Immature natural killer cell (primary cell): ENCODE data around the gene HSPA8. TPM values are rescaled to one million over a fixed set of nuclear protein-coding genes. Genes with fewer than 3 reads are reported as not detected.

Experiments
- DNase-seq, 3 donors: peaks; one replicate each; pipeline ENCODE4 v3.0.0; 2022; ENCODE audit warnings: mixed read lengths in 1 of 3
- H3K27ac Mint-ChIP-seq, 6 donors: one replicate each; pipeline ENCODE4 v1.8.0; 2020; ENCODE audit warnings: mixed read lengths in 6 of 6, mild to moderate bottlenecking in 5 of 6, inconsistent platforms in 4 of 6, moderate library complexity in 3 of 6
- H3K27me3 Mint-ChIP-seq, 3 donors: one replicate each; pipeline ENCODE4 v1.8.0; 2020 to 2021; ENCODE audit warnings: low read depth in 3 of 3, mild to moderate bottlenecking in 3 of 3, mixed read lengths in 3 of 3, moderate library complexity in 3 of 3, inconsistent platforms in 1 of 3
- H3K36me3 Mint-ChIP-seq, 3 donors: one replicate each; pipeline ENCODE4 v1.8.0; 2020; ENCODE audit warnings: mixed read lengths in 3 of 3, inconsistent platforms in 2 of 3, mild to moderate bottlenecking in 2 of 3
- H3K4me1 Mint-ChIP-seq, 2 donors: one replicate each; pipeline ENCODE4 v1.8.0; 2020; ENCODE audit warnings: inconsistent platforms in 2 of 2, mild to moderate bottlenecking in 2 of 2, mixed read lengths in 2 of 2, moderate library complexity in 1 of 2
- H3K4me3 Mint-ChIP-seq, 5 donors: one replicate each; pipeline ENCODE4 v1.8.0; 2020; ENCODE audit warnings: mild to moderate bottlenecking in 5 of 5, mixed read lengths in 5 of 5, inconsistent platforms in 3 of 5, moderate library complexity in 3 of 5
- H3K9me3 Mint-ChIP-seq, 6 donors: one replicate each; pipeline ENCODE4 v1.8.0; 2020; ENCODE audit warnings: mild to moderate bottlenecking in 6 of 6, mixed read lengths in 6 of 6, inconsistent platforms in 4 of 6, moderate library complexity in 3 of 6
- polyA plus RNA-seq, 3 donors: library from polyadenylated mRNA; unstranded; fragments of 300-500 nt; fragmentation: Illumina TruSeq; gene quantifications; one replicate each; pipeline ENCODE4 v1.2.3, GENCODE V29; 2021

The HSPA8 gene
- polyA plus RNA-seq, 3 donors from 2014 or later, result 797 to 1,150 (median 908) TPM

DNA sequence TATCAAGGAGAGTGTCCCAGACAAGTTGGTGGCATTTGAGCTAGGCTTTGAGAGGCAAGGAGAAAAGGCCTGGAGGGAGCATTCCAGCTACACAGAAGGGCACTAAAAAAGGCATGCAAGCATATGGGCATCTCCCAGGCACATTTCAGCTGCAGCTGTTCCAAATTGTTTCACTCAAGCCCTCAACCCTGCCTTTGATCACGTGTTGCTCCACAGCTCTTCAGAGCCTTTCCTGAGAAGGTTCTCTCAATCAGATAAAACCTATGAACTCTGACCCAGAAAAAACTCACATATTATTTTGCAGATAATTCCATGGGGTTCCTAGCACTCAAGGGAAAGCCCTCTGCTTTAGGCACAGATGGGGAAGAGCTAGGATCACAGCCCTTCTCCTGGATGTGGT is 24.4 kb upstream of the HSPA8 start:
- peak overlapping the region; percentile 75 to 94 (median 90) for H3K27ac Mint-ChIP-seq
- peak overlapping the region in 4 of 5 donors; percentile 17 to 60 (median 40) for H3K4me3 Mint-ChIP-seq
- no peak for DNase-seq
- H3K4me1 Mint-ChIP-seq, result peaks cover 40 to 43% of the 10 kb centered on the region in 2 donors
- no peaks in the 10 kb centered on the region for H3K36me3 Mint-ChIP-seq
- peaks cover 0 to 2% (median 2%) of the 10 kb centered on the region in 3 donors for H3K27me3 Mint-ChIP-seq
- H3K9me3 Mint-ChIP-seq, result no peaks in the 10 kb centered on the region

DNA sequence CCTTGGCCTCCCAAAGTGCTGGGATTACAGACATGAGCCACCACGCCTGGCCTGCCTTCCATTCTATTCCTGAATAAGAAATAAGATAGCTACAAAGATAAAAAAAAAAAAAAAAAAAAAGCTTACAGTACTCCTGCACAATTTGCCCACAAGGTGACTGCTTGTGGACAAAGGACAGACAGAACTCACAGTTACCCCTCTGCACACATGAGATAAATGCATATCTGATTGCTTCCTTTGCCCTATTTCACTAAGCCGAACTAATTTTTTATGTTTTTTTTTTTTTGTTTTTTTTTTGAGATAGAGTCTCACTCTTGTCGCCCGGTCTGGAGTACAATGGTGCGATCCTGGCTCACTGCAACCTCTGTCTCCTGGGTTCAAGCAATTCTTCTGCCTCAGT is 23.6 kb upstream of the HSPA8 start:
- Mint-ChIP-seq H3K4me1 (peaks cover 40 to 43% of the 10 kb centered on the region in 2 donors), H3K4me3 (no peak overlapping the region), H3K27ac (peak overlapping the region in 1 of 6 donors; percentile 11), H3K9me3 (no peaks in the 10 kb centered on the region), H3K27me3 (peaks cover 0 to 2% (median 2%) of the 10 kb centered on the region in 3 donors), H3K36me3 (no peaks in the 10 kb centered on the region)
- DNase-seq, result no peak

DNA sequence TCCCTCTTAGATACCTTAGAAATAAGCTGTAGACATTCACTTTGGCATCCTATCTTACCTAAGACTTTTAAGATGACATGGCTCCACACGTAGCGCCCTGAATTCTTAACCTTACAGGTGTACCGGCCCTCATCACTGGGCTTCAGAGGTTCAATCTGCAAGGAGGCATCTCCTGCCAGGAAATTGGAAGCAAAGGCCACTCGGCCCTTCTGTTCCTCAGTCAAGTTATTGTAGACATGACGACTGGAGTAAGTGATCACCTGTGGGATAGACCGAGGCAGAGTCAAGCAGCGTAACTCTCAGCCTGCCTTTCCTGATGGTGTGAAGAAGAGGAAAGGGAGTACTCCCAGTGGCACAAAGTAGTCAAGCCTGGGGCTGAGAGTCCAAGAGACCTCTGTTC is 22.5 kb upstream of the HSPA8 start:
- H3K9me3 Mint-ChIP-seq, result no peaks in the 10 kb centered on the region
- H3K36me3 Mint-ChIP-seq, result no peaks in the 10 kb centered on the region
- peak overlapping the region in 4 of 6 donors; percentile 2 to 35 (median 20) for H3K27ac Mint-ChIP-seq
- H3K27me3 Mint-ChIP-seq, result peaks cover 0 to 2% (median 2%) of the 10 kb centered on the region in 3 donors
- no peak overlapping the region for H3K4me3 Mint-ChIP-seq
- H3K4me1 Mint-ChIP-seq, result peaks cover 40 to 43% of the 10 kb centered on the region in 2 donors
- DNase-seq, result no peak

DNA sequence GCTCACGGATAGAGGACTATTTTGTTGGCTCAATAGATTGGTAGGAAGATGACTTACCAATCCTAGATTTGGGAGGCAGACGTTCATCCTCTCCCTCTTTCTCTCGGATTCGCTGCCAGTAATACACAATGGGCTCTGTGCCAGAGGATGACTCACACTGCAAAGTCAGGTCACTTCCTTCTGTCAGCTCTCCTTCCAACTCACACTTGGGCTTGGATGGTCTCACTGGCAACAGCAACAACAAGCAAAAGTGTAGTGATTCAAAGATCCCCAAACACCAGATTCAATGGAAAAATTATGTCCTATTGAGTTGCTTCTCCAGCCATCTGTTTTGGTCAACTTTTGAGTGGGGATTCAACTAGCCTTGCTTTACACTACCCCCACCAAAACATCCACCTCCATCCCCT is 21.7 kb upstream of the HSPA8 start:
- peak overlapping the region in 2 of 5 donors; percentile 42 to 74 for H3K4me3 Mint-ChIP-seq
- peak in 1 of 3 donors; percentile 55 for DNase-seq
- H3K36me3 Mint-ChIP-seq, result no peaks in the 10 kb centered on the region
- H3K9me3 Mint-ChIP-seq, result no peaks in the 10 kb centered on the region
- H3K27ac Mint-ChIP-seq, result peak overlapping the region; percentile 18 to 85 (median 70)
- peaks cover 36 to 39% of the 10 kb centered on the region in 2 donors for H3K4me1 Mint-ChIP-seq
- peaks cover 0 to 2% (median 2%) of the 10 kb centered on the region in 3 donors for H3K27me3 Mint-ChIP-seq

DNA sequence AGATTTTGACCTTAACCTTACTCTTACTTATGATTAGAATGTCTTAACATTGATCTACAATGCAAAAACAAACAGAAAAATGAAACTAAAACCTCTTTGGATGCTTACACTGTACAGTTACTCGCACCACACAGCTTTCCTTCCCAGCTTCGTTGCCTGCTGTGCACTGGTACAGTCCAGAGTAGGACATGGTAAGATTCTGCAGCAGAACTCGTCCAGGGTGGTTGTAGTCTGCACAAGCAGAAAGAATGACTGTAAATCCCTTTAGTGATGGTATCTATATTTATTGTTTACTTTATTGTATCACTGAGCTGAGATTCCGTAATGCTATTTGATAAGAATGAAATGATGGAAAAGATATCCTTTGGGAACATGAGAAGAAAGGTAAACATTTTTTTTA is 21.0 kb upstream of the HSPA8 start:
- Mint-ChIP-seq H3K36me3 (no peaks in the 10 kb centered on the region), H3K27ac (peak overlapping the region in 5 of 6 donors; percentile 18 to 66 (median 56)), H3K9me3 (no peaks in the 10 kb centered on the region), H3K4me3 (peak overlapping the region in 2 of 5 donors; percentile 10 to 59), H3K4me1 (peaks cover 29 to 32% of the 10 kb centered on the region in 2 donors), H3K27me3 (peaks cover 0 to 2% (median 0%) of the 10 kb centered on the region in 3 donors)
- no peak for DNase-seq

DNA sequence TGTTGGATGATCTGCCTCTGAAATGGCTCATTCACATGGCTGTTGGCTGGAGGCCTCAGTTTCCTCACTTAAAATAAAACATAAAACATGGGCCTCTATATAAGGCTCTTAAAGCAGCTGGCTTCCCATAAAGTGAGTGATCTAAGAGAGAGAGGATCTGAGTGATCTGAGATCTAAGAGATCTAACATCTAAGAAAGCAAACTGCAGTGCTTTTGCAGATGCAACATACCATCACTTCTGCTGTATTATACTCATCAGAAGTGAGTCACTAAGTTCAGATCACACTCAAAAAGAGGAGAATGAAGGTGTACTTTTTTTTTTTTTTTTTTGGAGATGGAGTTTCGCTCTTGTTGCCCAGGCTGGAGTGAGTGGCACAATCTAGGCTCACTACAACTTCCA is 18.1 kb upstream of the HSPA8 start:
- no peak for DNase-seq
- H3K9me3 Mint-ChIP-seq, result no peaks in the 10 kb centered on the region
- no peak overlapping the region for H3K27ac Mint-ChIP-seq
- peaks cover 0 to 6% (median 0%) of the 10 kb centered on the region in 3 donors for H3K36me3 Mint-ChIP-seq
- no peak overlapping the region for H3K4me3 Mint-ChIP-seq
- peaks cover 12 to 20% of the 10 kb centered on the region in 2 donors for H3K4me1 Mint-ChIP-seq
- H3K27me3 Mint-ChIP-seq, result no peaks in the 10 kb centered on the region

DNA sequence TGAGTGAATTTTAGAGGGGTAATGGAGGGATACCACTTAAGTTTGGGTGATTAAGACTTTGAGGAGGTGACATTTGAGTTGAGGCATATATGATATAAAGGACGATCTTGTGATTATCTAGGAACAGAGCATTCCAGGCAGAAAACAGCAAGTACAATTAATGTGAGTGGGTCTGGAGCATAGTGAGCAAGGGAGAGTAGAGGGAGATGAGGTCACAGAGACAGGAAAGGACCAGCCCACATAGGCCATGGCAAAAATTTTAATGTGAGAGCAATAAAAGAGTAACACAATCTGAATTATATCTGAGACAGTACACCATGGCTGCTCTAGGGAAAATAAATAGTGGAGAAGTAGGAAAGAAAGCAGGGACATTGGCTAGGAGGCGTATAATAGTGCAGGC is 14.5 kb upstream of the HSPA8 start:
- Mint-ChIP-seq H3K4me3 (no peak overlapping the region), H3K27ac (no peak overlapping the region), H3K9me3 (no peaks in the 10 kb centered on the region), H3K36me3 (peaks cover 0 to 6% (median 0%) of the 10 kb centered on the region in 3 donors), H3K4me1 (peaks cover 0 to 4% of the 10 kb centered on the region in 2 donors), H3K27me3 (no peaks in the 10 kb centered on the region)
- no peak for DNase-seq

DNA sequence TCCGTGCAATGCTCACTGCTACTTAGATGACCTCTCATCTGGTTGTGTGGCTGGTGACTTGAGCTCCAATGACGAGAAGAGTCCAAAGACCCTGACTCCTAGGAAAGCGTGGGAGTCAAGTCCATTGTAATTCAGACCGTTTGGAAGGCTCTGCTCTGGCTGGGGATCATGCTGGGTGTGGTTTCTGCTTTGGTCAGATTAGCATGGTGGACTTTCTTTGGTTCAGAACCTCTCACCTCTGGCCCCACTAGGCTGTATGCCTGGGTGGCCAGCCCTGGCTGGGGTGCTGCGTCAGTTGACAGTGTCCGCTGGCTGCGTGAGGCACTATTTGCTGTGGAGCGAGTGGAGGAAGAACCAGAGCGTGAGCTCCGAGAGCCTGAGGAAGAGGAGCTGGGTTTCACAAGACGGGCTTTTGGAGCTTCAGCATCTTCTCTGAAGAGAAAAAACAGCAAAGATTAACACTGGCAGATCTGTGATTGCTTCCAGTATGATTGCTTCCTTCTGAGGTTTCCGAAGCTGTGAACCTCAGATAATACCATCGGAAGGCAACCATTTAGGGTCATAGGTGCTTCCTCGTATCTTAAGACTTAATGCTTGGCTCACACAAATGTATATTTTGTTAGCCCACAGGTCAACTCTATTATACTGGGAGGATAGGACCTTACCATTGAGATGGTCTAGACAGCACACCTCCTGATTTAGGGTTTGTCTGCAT is 11.6 kb upstream of the HSPA8 start:
- DNase-seq, result no peak
- peak overlapping the region in 1 of 6 donors; percentile 57 for H3K27ac Mint-ChIP-seq
- peaks cover 0 to 6% (median 0%) of the 10 kb centered on the region in 3 donors for H3K36me3 Mint-ChIP-seq
- H3K4me3 Mint-ChIP-seq, result no peak overlapping the region
- H3K4me1 Mint-ChIP-seq, result peaks cover 24 to 29% of the 10 kb centered on the region in 2 donors
- no peaks in the 10 kb centered on the region for H3K9me3 Mint-ChIP-seq
- peaks cover 0 to 3% (median 0%) of the 10 kb centered on the region in 3 donors for H3K27me3 Mint-ChIP-seq

DNA sequence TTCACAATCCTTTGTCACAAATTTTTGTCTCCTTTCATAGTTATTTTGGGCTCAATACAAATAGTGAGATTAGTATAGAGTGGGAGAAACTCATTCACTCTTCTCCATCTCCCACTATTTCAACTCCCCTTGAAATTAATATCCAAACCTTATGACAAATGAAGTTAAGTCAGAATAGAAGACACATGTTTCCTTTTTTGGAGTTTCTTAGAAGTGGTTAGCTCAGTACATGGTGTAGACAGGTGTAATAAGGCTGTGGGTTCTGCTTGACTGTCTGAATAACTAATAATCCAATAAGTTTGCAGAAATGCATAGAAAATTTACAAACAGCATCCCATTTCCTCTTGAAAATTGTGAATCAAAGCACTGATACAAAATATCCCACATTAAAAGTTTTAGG is 10.8 kb upstream of the HSPA8 start:
- H3K27me3 Mint-ChIP-seq, result peaks cover 0 to 3% (median 0%) of the 10 kb centered on the region in 3 donors
- DNase-seq, result no peak
- H3K36me3 Mint-ChIP-seq, result peaks cover 0 to 6% (median 0%) of the 10 kb centered on the region in 3 donors
- peak overlapping the region in 2 of 6 donors; percentile 3 to 63 for H3K27ac Mint-ChIP-seq
- no peaks in the 10 kb centered on the region for H3K9me3 Mint-ChIP-seq
- H3K4me3 Mint-ChIP-seq, result no peak overlapping the region
- H3K4me1 Mint-ChIP-seq, result peaks cover 28 to 32% of the 10 kb centered on the region in 2 donors

DNA sequence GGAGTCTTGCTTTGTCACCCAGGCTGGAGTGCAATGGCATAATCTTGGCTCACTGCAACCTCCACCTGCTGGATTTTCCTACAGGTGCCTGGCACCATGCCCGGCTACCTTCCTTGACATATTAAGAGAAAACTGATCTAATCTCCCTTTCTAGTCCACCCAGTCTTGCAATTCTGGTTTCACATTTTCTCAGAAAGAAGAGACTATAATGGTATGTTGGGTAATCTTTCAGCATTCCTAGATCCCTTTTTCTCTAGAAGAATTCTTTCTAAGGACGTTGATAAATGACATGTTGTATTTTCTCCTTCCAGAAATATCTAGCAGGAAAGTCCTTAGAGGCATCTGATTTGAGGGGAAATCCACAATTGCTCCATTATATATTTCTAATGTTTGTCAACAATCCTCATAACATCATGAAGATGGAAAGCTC is 10.4 kb upstream of the HSPA8 start:
- Mint-ChIP-seq H3K4me3 (no peak overlapping the region), H3K4me1 (peaks cover 28 to 32% of the 10 kb centered on the region in 2 donors), H3K27ac (peak overlapping the region in 2 of 6 donors; percentile 3 to 92), H3K36me3 (peaks cover 0 to 6% (median 0%) of the 10 kb centered on the region in 3 donors), H3K9me3 (no peaks in the 10 kb centered on the region), H3K27me3 (peaks cover 0 to 3% (median 0%) of the 10 kb centered on the region in 3 donors)
- no peak for DNase-seq

DNA sequence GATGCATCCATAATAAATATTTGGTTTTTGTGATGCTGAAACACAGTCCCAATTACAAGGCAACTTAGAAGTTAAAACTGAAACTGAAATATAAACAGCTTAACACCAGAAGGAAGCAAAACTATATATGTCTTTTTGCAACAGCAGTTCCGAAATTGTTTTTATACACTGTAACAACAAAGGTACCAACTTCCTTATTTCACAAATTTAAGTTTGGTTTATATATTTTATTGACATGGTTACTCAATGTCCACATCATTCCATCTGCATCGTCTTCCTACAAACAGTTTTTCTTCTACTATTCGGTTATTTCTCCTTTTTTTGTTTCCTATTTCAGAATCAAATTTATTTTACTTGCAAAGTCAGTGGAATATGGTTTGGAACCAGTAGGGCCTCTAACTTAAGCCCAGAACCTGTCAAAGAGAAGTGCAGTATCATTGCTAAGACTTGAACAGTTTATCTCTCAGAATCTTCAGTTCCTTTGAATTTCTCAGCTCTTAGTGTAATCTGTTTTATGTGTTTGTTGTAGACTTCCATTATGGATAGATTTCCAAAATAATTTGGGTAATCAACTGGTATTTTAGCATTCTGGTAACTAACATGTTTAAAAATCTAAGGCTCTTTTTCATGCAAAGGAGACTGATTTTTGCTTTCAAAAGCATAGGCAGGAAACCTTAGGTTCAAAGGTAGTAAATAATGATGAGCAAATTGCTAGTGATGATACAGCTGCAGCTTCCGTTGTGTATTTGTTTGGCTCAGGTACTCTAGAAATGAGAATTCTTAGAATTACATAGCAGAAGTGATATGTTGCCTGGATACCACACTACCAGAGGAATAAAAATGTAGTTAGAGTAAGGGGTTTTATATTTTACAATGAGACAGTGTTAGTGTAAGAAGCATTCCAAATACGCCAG is 8.2 kb upstream of the HSPA8 start:
- peaks cover 0 to 3% (median 0%) of the 10 kb centered on the region in 3 donors for H3K27me3 Mint-ChIP-seq
- peak in 1 of 3 donors; percentile 42 for DNase-seq
- H3K36me3 Mint-ChIP-seq, result no peaks in the 10 kb centered on the region
- peak overlapping the region; percentile 91 to 99 (median 96) for H3K27ac Mint-ChIP-seq
- peaks cover 35 to 36% of the 10 kb centered on the region in 2 donors for H3K4me1 Mint-ChIP-seq
- H3K9me3 Mint-ChIP-seq, result no peaks in the 10 kb centered on the region
- H3K4me3 Mint-ChIP-seq, result peak overlapping the region; percentile 79 to 93 (median 89)

DNA sequence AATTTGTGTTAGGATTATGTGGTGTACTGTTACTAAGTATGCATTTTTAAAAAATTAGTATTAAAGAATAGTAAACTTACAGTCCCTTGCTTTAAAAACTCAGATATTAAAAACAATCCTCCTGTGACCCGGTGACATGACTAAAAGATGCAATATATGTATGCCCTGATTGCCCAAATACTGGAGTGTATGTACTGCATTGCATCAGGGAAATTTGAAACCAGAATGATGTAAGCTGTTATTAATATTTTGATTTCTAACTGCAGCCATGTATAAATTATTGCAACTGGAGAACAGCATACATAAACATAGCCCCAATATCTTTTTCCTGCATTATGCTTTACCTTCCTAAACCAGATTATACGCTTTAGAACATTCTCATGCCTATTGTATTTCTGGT is 3.7 kb upstream of the HSPA8 start:
- Mint-ChIP-seq H3K4me3 (peak overlapping the region in 4 of 5 donors; percentile 26 to 49 (median 48)), H3K36me3 (peaks cover 8 to 15% (median 9%) of the 10 kb centered on the region in 3 donors), H3K4me1 (peaks cover 61 to 62% of the 10 kb centered on the region in 2 donors), H3K27ac (peak overlapping the region; percentile 65 to 86 (median 80)), H3K27me3 (peaks cover 22 to 31% (median 23%) of the 10 kb centered on the region in 3 donors), H3K9me3 (no peaks in the 10 kb centered on the region)
- no peak for DNase-seq

DNA sequence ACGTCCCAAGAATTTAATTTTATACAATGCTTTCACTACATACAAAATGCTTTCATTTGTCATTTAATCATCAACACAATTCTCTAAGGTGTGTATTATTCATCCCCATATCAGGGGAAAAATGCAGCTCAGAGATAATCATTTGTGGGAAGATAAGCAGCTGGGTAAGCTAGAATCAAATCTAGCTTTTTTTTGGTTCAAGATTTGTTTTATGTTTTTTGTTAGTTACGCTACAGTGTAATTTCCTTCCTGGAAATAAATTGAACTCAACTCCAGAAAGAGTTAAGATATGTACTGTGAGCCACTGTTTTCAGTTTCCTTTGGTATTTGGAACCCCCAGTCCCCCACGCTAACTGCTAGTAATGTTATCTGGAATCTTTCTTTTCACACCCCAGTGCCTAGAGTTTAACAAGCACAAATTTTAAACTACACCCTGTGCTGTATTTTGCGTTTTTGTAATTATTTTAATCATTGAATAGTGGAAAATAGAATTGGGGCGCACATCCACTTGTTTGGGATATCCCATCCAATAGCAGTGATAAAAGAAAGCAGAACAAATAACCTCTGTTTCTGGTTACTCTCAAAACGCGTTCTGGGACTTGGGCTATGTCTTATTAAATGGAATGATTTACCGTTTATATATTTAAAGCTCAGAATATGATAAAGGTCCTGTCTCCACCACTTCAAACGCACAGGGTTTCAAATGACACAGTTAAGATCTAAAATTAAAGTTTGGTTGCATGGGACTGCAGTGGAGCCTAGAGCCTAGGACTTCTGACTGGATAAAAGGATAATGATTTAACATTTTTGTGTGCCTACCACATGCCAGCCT is 2.1 kb upstream of the HSPA8 start:
- Mint-ChIP-seq H3K4me3 (peak overlapping the region; percentile 88 to 100 (median 99)), H3K27me3 (peaks cover 23 to 38% (median 29%) of the 10 kb centered on the region in 3 donors), H3K4me1 (peaks cover 61 to 62% of the 10 kb centered on the region in 2 donors), H3K9me3 (no peaks in the 10 kb centered on the region), H3K27ac (peak overlapping the region; percentile 96 to 100 (median 98)), H3K36me3 (peaks cover 24 to 31% (median 25%) of the 10 kb centered on the region in 3 donors)
- DNase-seq, result peak in 1 of 3 donors; percentile 16
